Lower lobe of right lung (tissue), 2 donors: ENCODE data around the gene MBOAT2. TPM values are rescaled to one million over a fixed set of nuclear protein-coding genes. Genes with fewer than 3 reads are reported as not detected.

Experiments used
- ATAC-seq, 2 donors: fragments of 200-7000 bp; cut with Tn5 transposase; one replicate each; pipeline ENCODE4 v1.9.1; 2020 to 2022; ENCODE audit warnings: mild to moderate bottlenecking in 2 of 2, moderate library complexity in 2 of 2
- DNase-seq: peaks from one replicate; pipeline ENCODE4 v3.0.0-alpha.2; 2020
- H3K27ac ChIP-seq: fragments of 200-600 bp; one replicate; pipeline ENCODE4 v1.8.0; 2022
- H3K27me3 ChIP-seq: fragments of 200-600 bp; one replicate; pipeline ENCODE4 v1.8.0; 2022; ENCODE audit warnings: low read depth
- H3K36me3 ChIP-seq: fragments of 200-600 bp; one replicate; pipeline ENCODE4 v1.8.0; 2022; ENCODE audit warnings: mild to moderate bottlenecking
- H3K4me1 ChIP-seq: fragments of 200-600 bp; one replicate; pipeline ENCODE4 v1.8.0; 2022
- H3K4me3 ChIP-seq: fragments of 200-600 bp; one replicate; pipeline ENCODE4 v1.8.0; 2022; ENCODE audit warnings: mild to moderate bottlenecking
- H3K9me3 ChIP-seq: fragments of 200-600 bp; one replicate; pipeline ENCODE4 v1.8.0; 2022
- CTCF ChIP-seq: fragments of 200-600 bp; IDR thresholded peaks from one replicate; pipeline ENCODE4 v1.8.0; 2022; ENCODE audit warnings: antibody characterized with exemption, mild to moderate bottlenecking
- intact Hi-C: fragments of 100-400 bp; cut with DNase I; formaldehyde crosslinking; loops from one replicate; pipeline ENCODE4 v1.11.0; 2022
- total RNA-seq: library from RNA; stranded (reverse); fragmentation: NEBNext Ultra II Directional; extraction: Animal tissue kit (Norgen Biotek cat#: 25700); gene quantifications from one replicate; pipeline ENCODE4 v1.2.1, GENCODE V29; 2021
- donor health status: DM: no; HTN: yes; CAD: no; lungs with severe emphysema.

The MBOAT2 gene
- total RNA-seq, 1 donor from 2014 or later, result 36.5 TPM

- H3K27me3 ChIP-seq, result no peaks in the 10 kb centered on the region
- no peak for TF ChIP-seq CTCF
- peak overlapping the region; percentile 99 for H3K4me3 ChIP-seq
- peaks cover 42% of the 10 kb centered on the region for H3K4me1 ChIP-seq
- no peaks in the 10 kb centered on the region for H3K36me3 ChIP-seq
- ATAC-seq (peak; percentile 33 to 43), DNase-seq (no peak)
- no peaks in the 10 kb centered on the region for H3K9me3 ChIP-seq
- intact Hi-C loops, result no loop called here
- H3K27ac ChIP-seq, result peak overlapping the region; percentile 90
These were observed 165.7 kb downstream of the MBOAT2 start for GRCh38 chr2:8837795-8838140.

DNA sequence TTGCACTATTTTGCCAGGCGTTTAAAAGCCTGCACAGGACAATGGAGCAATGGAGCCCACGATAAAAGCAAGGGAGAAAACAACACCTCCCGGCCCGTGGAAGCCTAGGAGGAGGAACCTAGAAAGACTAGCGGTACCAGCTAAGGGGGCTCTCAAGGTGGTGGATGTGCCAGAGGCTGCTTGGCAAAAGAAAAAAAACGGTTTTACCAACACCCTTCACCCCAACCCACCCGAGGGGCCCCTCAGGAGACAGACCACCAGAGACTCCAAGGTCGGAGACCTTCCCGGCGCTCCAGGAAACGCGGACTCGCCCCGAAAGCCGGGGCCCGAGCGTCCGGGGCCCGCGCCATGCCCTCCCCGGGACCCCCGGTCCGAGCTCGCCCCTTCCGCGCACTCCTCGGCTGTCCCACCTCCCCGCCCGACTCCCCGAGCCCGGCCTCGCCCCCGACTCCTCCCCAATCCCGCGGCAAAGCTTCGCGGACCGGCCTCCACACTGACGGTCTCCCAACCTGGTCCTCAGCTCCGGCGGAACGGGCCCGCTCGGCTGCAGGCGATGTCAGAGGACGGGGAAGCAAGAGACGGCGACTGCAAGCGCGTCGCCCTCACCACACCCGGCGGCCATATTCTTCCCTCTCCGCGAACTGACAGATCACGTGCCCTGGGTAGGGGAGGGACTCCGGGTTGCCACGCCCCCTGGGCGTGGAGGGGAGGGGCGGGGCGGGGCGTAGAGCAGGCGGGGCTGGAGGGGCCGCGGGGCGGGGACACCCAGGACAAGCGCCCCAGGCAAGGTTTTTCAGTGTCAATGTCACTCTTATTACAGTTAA, 166.3 kb downstream of the MBOAT2 start, which contains the start of gene KIDINS220:
TSS of gene KIDINS220 (minus strand) at position 643 of the 824 bp plus-strand sequence. CDS start 10,520 bp downstream, outside the sequence.
- no peak for TF ChIP-seq CTCF
- ATAC-seq (peak; percentile 97 to 98), DNase-seq (peak; percentile 86)
- Histone ChIP-seq H3K9me3 (no peaks in the 10 kb centered on the region), H3K4me3 (peak within 1 kb of the TSS; percentile 99), H3K27me3 (no peaks in the 10 kb centered on the region), H3K27ac (peak within 1 kb of the TSS; percentile 90), H3K36me3 (no peaks in the 10 kb centered on the region), H3K4me1 (peaks cover 42% of the 10 kb centered on the region)
- intact Hi-C loops, result no loop called here

DNA sequence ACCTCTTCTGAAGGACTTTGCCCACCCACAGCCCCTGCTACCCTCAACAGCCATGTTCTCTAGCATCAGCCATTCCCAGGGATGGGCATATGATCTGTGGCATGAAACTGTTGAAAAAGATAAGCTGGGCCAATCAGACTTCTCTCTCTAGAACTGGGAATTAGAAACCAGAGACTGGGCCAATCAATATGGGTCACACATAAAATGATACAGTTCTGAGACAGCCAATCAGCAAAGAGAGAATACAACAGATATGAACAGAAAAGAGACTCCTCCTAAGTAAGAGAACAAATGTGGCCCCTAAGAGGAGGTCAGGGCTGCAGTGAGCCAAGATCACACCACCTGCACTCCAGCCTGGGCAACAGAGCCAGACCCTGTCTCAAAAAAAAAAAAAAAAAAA, 168.2 kb downstream of the MBOAT2 start:
- Histone ChIP-seq H3K36me3 (no peaks in the 10 kb centered on the region), H3K27me3 (no peaks in the 10 kb centered on the region), H3K9me3 (no peaks in the 10 kb centered on the region), H3K4me3 (peak overlapping the region; percentile 99), H3K27ac (no peak overlapping the region), H3K4me1 (peaks cover 48% of the 10 kb centered on the region)
- TF ChIP-seq CTCF, result no peak
- intact Hi-C loops, result no loop called here
- no peak for DNase-seq
- ATAC-seq, result no peak

DNA sequence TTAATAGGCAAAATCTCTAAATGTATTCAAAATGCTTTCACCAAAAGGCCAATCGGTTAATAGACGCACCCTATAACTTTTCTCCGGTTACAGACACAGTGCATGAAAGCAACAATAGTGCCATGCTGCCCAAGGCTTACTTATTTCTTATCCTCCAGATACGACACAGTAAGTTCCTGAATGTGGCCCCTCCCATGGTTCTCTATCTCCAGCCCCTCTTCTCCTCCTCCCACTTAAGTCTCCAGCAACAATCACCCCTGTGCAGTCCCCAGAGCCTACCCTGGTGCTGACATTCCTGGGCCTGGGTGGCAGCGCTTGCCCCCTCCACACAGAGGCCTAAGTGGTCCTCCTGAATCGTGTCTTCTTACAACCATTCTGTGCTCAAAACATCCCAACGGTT, 169.6 kb downstream of the MBOAT2 start:
- ATAC-seq, result no peak
- Histone ChIP-seq H3K4me3 (no peak overlapping the region), H3K27me3 (no peaks in the 10 kb centered on the region), H3K4me1 (peaks cover 48% of the 10 kb centered on the region), H3K9me3 (no peaks in the 10 kb centered on the region), H3K36me3 (no peaks in the 10 kb centered on the region), H3K27ac (no peak overlapping the region)
- TF ChIP-seq CTCF, result no peak
- DNase-seq, result no peak
- intact Hi-C loops, result no loop called here

DNA sequence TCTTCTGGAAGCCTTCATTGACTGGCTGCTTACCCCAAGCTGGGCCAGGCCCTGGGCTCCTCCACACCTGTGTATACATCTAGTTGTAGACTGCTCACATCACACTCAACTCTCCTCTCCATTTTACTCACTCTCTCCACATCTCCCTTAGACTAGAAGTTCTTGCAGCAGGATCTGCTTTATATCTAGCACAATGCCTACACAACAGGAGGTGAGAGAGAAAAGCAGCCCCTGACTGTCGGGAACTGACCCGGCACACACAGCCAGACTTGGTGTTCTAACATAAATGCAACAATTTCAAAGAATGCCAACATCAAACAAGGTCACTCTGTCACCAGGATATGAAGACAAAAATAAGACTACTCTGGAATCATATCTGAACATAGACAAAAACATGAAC, 172.0 kb downstream of the MBOAT2 start:
- intact Hi-C loops, result no loop called here
- no peak overlapping the region for H3K4me3 ChIP-seq
- no peak overlapping the region for H3K27ac ChIP-seq
- TF ChIP-seq CTCF, result no peak
- peaks cover 42% of the 10 kb centered on the region for H3K4me1 ChIP-seq
- H3K36me3 ChIP-seq, result peaks cover 3% of the 10 kb centered on the region
- H3K27me3 ChIP-seq, result no peaks in the 10 kb centered on the region
- DNase-seq, result no peak
- ATAC-seq, result no peak
- no peaks in the 10 kb centered on the region for H3K9me3 ChIP-seq
